HepG2 (cell line): ENCODE data around the gene CAMK1D. TPM values are rescaled to one million over a fixed set of nuclear protein-coding genes. Genes with fewer than 3 reads are reported as not detected.

Experiments used
- ATAC-seq: fragments of 200-7000 bp; cut with Tn5 transposase; 3 replicates; pipeline ENCODE4 v1.9.1; 2020; ENCODE audit warnings: mild to moderate bottlenecking, moderate library complexity
- BruUV-seq: library from RNA; stranded (reverse); fragments of 400-500 nt; replicated peaks from 2 replicates; lab custom pipeline; 2021; lab: Mats Ljungman, UMichigan
- CTCF ChIA-PET: fragments of 300-600 bp; formaldehyde crosslinking; extraction: SDS; loops from one replicate; lab custom pipeline; 2021; ENCODE audit warnings: low total read pairs, inconsistent platforms, low intra/inter-chr PET ratio; lab: Yijun Ruan, JAX
- POLR2A ChIA-PET: fragments of 350-600 bp; sonication (Branson Sonifier 250); formaldehyde crosslinking; loops from one replicate; lab custom pipeline; 2020; ENCODE audit warnings: antibody characterized with exemption, inconsistent platforms; lab: Yijun Ruan, JAX
- DNase-seq: peaks from one replicate; pipeline ENCODE4 v3.0.0-alpha.2; 2015; ENCODE audit warnings: low spot score
- FAIRE-seq: peaks from 3 replicates; lab custom pipeline; 2011; peaks lifted over from hg19 to GRCh38; lab: Jason Lieb, UNC
- H2AFZ ChIP-seq: one replicate; pipeline ENCODE4 v1.6.1; 2011; ENCODE audit warnings: low read length, inconsistent platforms
- H3K27ac ChIP-seq: fragments of 300-600 bp; 3 replicates; pipeline ENCODE4 v1.8.0; 2011; ENCODE audit warnings: mixed run types, mild to moderate bottlenecking, mixed read lengths, low read length, inconsistent platforms; ENCODE audit not compliant: insufficient read depth; ENCODE audit errors: extremely low read length
- H3K27me3 ChIP-seq, 2 experiments: fragments of 200-600 bp in 1 of 2; 2 replicates in 1 of 2; 3 replicates in 1 of 2; pipeline versions ENCODE4 v1.6.0 to v1.8.0; 2011; ENCODE audit warnings: low read length in 2 of 2, mild to moderate bottlenecking in 2 of 2, moderate library complexity in 2 of 2, inconsistent platforms in 1 of 2; ENCODE audit not compliant: insufficient read depth in 2 of 2, control insufficient read depth in 1 of 2
- H3K36me3 ChIP-seq, 2 experiments: fragments of 200-600 bp in 1 of 2; replicated peaks in 1 of 2; 2 replicates in 1 of 2; 3 replicates in 1 of 2; pipeline versions ENCODE4 v1.5.1 to v1.8.0; 2011; ENCODE audit warnings: low read length in 2 of 2, inconsistent platforms in 1 of 2; ENCODE audit not compliant: insufficient read depth in 2 of 2, control insufficient read depth in 1 of 2
- H3K4me1 ChIP-seq: 2 replicates; pipeline ENCODE4 v1.5.1; 2012; ENCODE audit warnings: low read length, inconsistent platforms; ENCODE audit not compliant: insufficient read depth
- H3K4me2 ChIP-seq: 2 replicates; pipeline ENCODE4 v1.6.0; 2011; ENCODE audit warnings: low read depth, low read length, inconsistent platforms
- H3K4me3 ChIP-seq, 3 experiments: fragments of 200-600 bp in 1 of 3; sonication (generic), shearing (Covaris generic) in 1 of 3; replicated peaks in 1 of 3; 2 replicates each; pipeline ENCODE4 v1.5.1; 2011 to 2016; ENCODE audit warnings: low read length in 3 of 3, inconsistent platforms in 2 of 3, low read depth in 2 of 3, mild to moderate bottlenecking in 2 of 3, control low read depth in 1 of 3, mixed read lengths in 1 of 3; ENCODE audit not compliant: insufficient read depth in 1 of 3
- H3K79me2 ChIP-seq: one replicate; pipeline ENCODE4 v1.6.1; 2011; ENCODE audit warnings: low read length, inconsistent platforms; ENCODE audit not compliant: insufficient read depth
- H3K9ac ChIP-seq: 2 replicates; pipeline ENCODE4 v1.6.0; 2011; ENCODE audit warnings: mild to moderate bottlenecking, low read depth, low read length, inconsistent platforms; ENCODE audit not compliant: insufficient read depth
- H3K9me3 ChIP-seq: 2 replicates; pipeline ENCODE4 v1.5.1; 2012; ENCODE audit warnings: mild to moderate bottlenecking, low read length
- H4K20me1 ChIP-seq: 2 replicates; pipeline ENCODE4 v1.6.0; 2011; ENCODE audit warnings: inconsistent platforms, mild to moderate bottlenecking, low read length, moderate library complexity; ENCODE audit not compliant: insufficient read depth
- BCL6 ChIP-seq: IDR thresholded peaks from 2 replicates; pipeline ENCODE4 v1.6.1; 2016; ENCODE audit warnings: missing genetic modification reagents, missing compliant biosample characterization
- DRAP1 ChIP-seq: IDR thresholded peaks from 2 replicates; pipeline ENCODE4 v1.6.1; 2016; ENCODE audit warnings: missing genetic modification reagents, missing compliant biosample characterization
- FOXK2 ChIP-seq: fragments of 450-650 bp; IDR thresholded peaks from 2 replicates; pipeline ENCODE4 v1.6.1; 2016
- GATAD2A ChIP-seq: IDR thresholded peaks from 2 replicates; pipeline ENCODE4 v1.6.1; 2016
- HNF4A ChIP-seq: sonication (generic); formaldehyde crosslinking; IDR thresholded peaks from 2 replicates; pipeline ENCODE4 v1.4.0; 2020; ENCODE audit warnings: missing genetic modification reagents
- HOXA5 ChIP-seq: sonication (generic); formaldehyde crosslinking; IDR thresholded peaks from 2 replicates; pipeline ENCODE4 v1.4.0; 2020; ENCODE audit warnings: missing genetic modification reagents
- ISL2 ChIP-seq: sonication (generic); formaldehyde crosslinking; IDR thresholded peaks from 2 replicates; pipeline ENCODE4 v1.5.0; 2020; ENCODE audit warnings: missing genetic modification reagents
- NCOA2 ChIP-seq: sonication (generic); formaldehyde crosslinking; IDR thresholded peaks from 2 replicates; pipeline ENCODE4 v1.8.0; 2022; ENCODE audit warnings: inconsistent platforms
- NFIC ChIP-seq: IDR thresholded peaks from 2 replicates; pipeline ENCODE4 v1.6.1; 2012; ENCODE audit warnings: mild to moderate bottlenecking, low read length, inconsistent platforms
- NR2F6 ChIP-seq, 2 experiments: IDR thresholded peaks; 2 replicates each; pipeline ENCODE4 v1.6.1; 2016; ENCODE audit warnings: antibody characterized with exemption in 1 of 2, mild to moderate bottlenecking in 1 of 2
- NR3C1 ChIP-seq: sonication (generic); formaldehyde crosslinking; IDR thresholded peaks from 2 replicates; pipeline ENCODE4 v1.4.0; 2020; ENCODE audit warnings: missing genetic modification reagents
- ONECUT2 ChIP-seq: sonication (generic); formaldehyde crosslinking; IDR thresholded peaks from 2 replicates; pipeline ENCODE4 v1.4.0; 2020; ENCODE audit warnings: missing genetic modification reagents
- RARA ChIP-seq: IDR thresholded peaks from 2 replicates; pipeline ENCODE4 v1.6.1; 2016; ENCODE audit warnings: missing genetic modification reagents, missing compliant biosample characterization
- SALL1 ChIP-seq: sonication (generic); formaldehyde crosslinking; IDR thresholded peaks from 2 replicates; pipeline ENCODE4 v1.8.0; 2022; ENCODE audit warnings: mild to moderate bottlenecking, missing genetic modification reagents
- SAP130 ChIP-seq: IDR thresholded peaks from 2 replicates; pipeline ENCODE4 v1.6.1; 2016; ENCODE audit warnings: low read depth
- SMAD1 ChIP-seq: sonication (generic); formaldehyde crosslinking; IDR thresholded peaks from 2 replicates; pipeline ENCODE4 v1.4.0; 2020; ENCODE audit warnings: missing genetic modification reagents, low read depth, mild to moderate bottlenecking, borderline replicate concordance
- TEAD3 ChIP-seq: optimal IDR thresholded peaks from 2 replicates; pipeline ENCODE3; 2016; ENCODE audit warnings: borderline replicate concordance
- ZBTB8A ChIP-seq: sonication (generic); formaldehyde crosslinking; IDR thresholded peaks from 2 replicates; pipeline ENCODE4 v1.4.0; 2020; ENCODE audit warnings: mild to moderate bottlenecking, low read depth, missing genetic modification reagents, borderline replicate concordance
- ZGPAT ChIP-seq: IDR thresholded peaks from 2 replicates; pipeline ENCODE4 v1.6.1; 2016; ENCODE audit warnings: mild to moderate bottlenecking
- ZMYM2 ChIP-seq: sonication (generic); formaldehyde crosslinking; IDR thresholded peaks from 2 replicates; pipeline ENCODE4 v1.8.0; 2022; ENCODE audit warnings: mild to moderate bottlenecking, missing genetic modification reagents
- ZNF205 ChIP-seq: IDR thresholded peaks from 2 replicates; pipeline ENCODE4 v1.6.1; 2018; ENCODE audit warnings: missing biosample characterization, missing genetic modification reagents
- ZNF501 ChIP-seq: sonication (generic); formaldehyde crosslinking; IDR thresholded peaks from 2 replicates; pipeline ENCODE4 v1.5.1; 2020; ENCODE audit warnings: mild to moderate bottlenecking, moderate library complexity, missing genetic modification reagents
- ZNF780A ChIP-seq: sonication (generic); formaldehyde crosslinking; IDR thresholded peaks from 2 replicates; pipeline ENCODE4 v1.8.0; 2022; ENCODE audit warnings: mild to moderate bottlenecking, missing genetic modification reagents, moderate library complexity
- WGBS: methylation state at CpG from one replicate; pipeline ENCODE4 v1.1.6; 2017; ENCODE audit warnings: low lambda C conversion rate; 5-methylcytosine and 5-hydroxymethylcytosine counted together
- in situ Hi-C: cut with HindIII; loops from 2 replicates; pipeline ENCODE4 v1.10.0; 2017; ENCODE audit warnings: low pct_unique_long_range_greater_than_20kb; ENCODE audit not compliant: extremely low pct_ligation_motif_present
- intact Hi-C: fragments of 100-400 bp; cut with micrococcal nuclease; formaldehyde crosslinking; loops from one replicate; pipeline ENCODE4 v1.10.0; 2022; ENCODE audit not compliant: unreplicated experiment
- polyA plus RNA-seq, 8 experiments: library from polyadenylated mRNA; depleted of rRNA in 3 of 8; stranded (reverse) in 7 of 8; unstranded in 1 of 8; fragments of >200 nt; fragmentation: Illumina TruSeq in 4 of 8; extraction: Trizol in 4 of 8; gene quantifications; 2 replicates each; pipeline versions ENCODE4 v1.2.1 to v1.2.3, GENCODE V29; 2011 to 2016; ENCODE audit warnings: low read depth in 4 of 8, missing spikeins in 1 of 8, mixed read lengths in 1 of 8; ENCODE audit not compliant: insufficient read depth in 1 of 8
- total RNA-seq, 5 experiments: library from RNA; depleted of rRNA; stranded (reverse); fragments of >200 nt; fragmentation: Illumina TruSeq; extraction: Trizol; gene quantifications; 2 replicates each; pipeline ENCODE4 v1.2.3, GENCODE V29; 2016; ENCODE audit warnings: low read depth in 1 of 5
- TF ChIP-seq, protein P1 (sequence below): sonication (generic); formaldehyde crosslinking; IDR thresholded peaks from 2 replicates; pipeline ENCODE4 v1.8.1; 2023; ENCODE audit warnings: missing genetic modification reagents, inconsistent platforms, borderline replicate concordance
- TF ChIP-seq, protein P2 (sequence below): sonication (generic); formaldehyde crosslinking; IDR thresholded peaks from 2 replicates; pipeline ENCODE4 v1.8.0; 2022; ENCODE audit warnings: mild to moderate bottlenecking, missing genetic modification reagents, borderline replicate concordance

Gene CAMK1D
- total and polyA plus RNA-seq, 2 of the 13 experiments (the other 11 are each of a cell fraction or from before 2014, with no cell fraction given): under 0.01 TPM; not detected in 1

GRCh38 chr10:12700557-12700874, 351.2 kb downstream of the CAMK1D start:
- H2AFZ ChIP-seq: no peak overlapping the region
- 0% methylated on average over 3 of the region's 3 CpGs for WGBS
- 0 out of 2 replicates have a peak overlapping the region, but pooled peaks have one; percentile 1 for H3K4me2 ChIP-seq
- no peak overlapping the region for H3K4me3 ChIP-seq
- CTCF ChIA-PET: no interaction called here
- H3K79me2 ChIP-seq: no peaks in the 10 kb centered on the region
- in situ Hi-C loops: no loop called here
- H3K27ac ChIP-seq: no peak overlapping the region
- no TSS peak for BruUV-seq
- intact Hi-C loops: no loop called here
- H3K27me3 ChIP-seq: peaks cover 0 to 3% of the 10 kb centered on the region in 2 experiments; a peak in 4 of 5 replicates
- peak; percentile 61 for DNase-seq
- no peak overlapping the region for H3K9ac ChIP-seq
- FAIRE-seq: peak; percentile 12
- H3K4me1 ChIP-seq: peaks cover 23% of the 10 kb centered on the region
- no peaks in the 10 kb centered on the region for H4K20me1 ChIP-seq
- no peaks in the 10 kb centered on the region for H3K36me3 ChIP-seq
- no peaks in the 10 kb centered on the region for H3K9me3 ChIP-seq
- ATAC-seq: peak; percentile 89
- POLR2A ChIA-PET: interaction anchor here (0.7 kb wide), 1 partner anchor 55 kb away, joined by 3 read pairs; no protein-coding TSS in a partner anchor
- TF ChIP-seq ZMYM2 (CRISPR knock-in tag) (no peak), DRAP1 (CRISPR knock-in tag) (no peak), ZNF780A (CRISPR knock-in tag) (no peak), TEAD3 (CRISPR knock-in tag) (peak; percentile 89), SMAD1 (no peak), SALL1 (CRISPR knock-in tag) (0 out of 2 replicates have a peak, but pooled peaks have one; percentile 26), NCOA2 (CRISPR knock-in tag) (peak; percentile 38; the same call in 1 of the 2 replicates), NFIC (no peak), ZGPAT (no peak), RARA (CRISPR knock-in tag) (peak; percentile 85), ZNF205 (CRISPR knock-in tag) (peak; percentile 99), ONECUT2 (CRISPR knock-in tag) (peak; percentile 38; the same call in 1 of the 2 replicates), HNF4A (0 out of 2 replicates have a peak, but pooled peaks have one; percentile 6), NR2F6 (IDR thresholded peaks at IDR 0.05) (0 out of 2 replicates have a peak, but pooled peaks have one; percentile 27), NR2F6 (CRISPR knock-in tag; IDR thresholded peaks at IDR 0.05) (peak; percentile 37; the same call in 1 of the 2 replicates), SAP130 (no peak), ZBTB8A (CRISPR knock-in tag) (no peak), FOXK2 (peak; percentile 41; the same call in 1 of the 2 replicates), GATAD2A (CRISPR knock-in tag) (0 out of 2 replicates have a peak, but pooled peaks have one; percentile 28), NR3C1 (no peak), BCL6 (CRISPR knock-in tag) (peak; percentile 92), ISL2 (CRISPR knock-in tag) (0 out of 2 replicates have a peak, but pooled peaks have one; percentile 23), ZNF501 (no peak), HOXA5 (CRISPR knock-in tag) (no peak)
- TF ChIP-seq, protein P1, sequence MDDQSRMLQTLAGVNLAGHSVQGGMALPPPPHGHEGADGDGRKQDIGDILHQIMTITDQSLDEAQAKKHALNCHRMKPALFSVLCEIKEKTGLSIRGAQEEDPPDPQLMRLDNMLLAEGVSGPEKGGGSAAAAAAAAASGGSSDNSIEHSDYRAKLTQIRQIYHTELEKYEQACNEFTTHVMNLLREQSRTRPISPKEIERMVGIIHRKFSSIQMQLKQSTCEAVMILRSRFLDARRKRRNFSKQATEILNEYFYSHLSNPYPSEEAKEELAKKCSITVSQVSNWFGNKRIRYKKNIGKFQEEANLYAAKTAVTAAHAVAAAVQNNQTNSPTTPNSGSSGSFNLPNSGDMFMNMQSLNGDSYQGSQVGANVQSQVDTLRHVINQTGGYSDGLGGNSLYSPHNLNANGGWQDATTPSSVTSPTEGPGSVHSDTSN (CRISPR knock-in tag): no peak
- TF ChIP-seq, protein P2, sequence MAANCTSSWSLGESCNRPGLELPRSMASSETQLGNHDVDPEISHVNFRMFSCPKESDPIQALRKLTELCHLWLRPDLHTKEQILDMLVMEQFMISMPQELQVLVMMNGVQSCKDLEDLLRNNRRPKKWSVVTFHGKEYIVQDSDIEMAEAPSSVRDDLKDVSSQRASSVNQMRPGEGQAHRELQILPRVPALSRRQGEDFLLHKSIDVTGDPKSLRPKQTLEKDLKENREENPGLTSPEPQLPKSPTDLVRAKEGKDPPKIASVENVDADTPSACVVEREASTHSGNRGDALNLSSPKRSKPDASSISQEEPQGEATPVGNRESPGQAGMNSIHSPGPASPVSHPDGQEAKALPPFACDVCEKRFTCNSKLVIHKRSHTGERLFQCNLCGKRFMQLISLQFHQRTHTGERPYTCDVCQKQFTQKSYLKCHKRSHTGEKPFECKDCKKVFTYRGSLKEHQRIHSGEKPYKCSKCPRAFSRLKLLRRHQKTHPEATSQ: peak; percentile 77; the same call in 1 of the 2 replicates
